PC-3 (cell line): ENCODE measurements around the gene SLC39A11. TPM values are rescaled to one million over a fixed set of nuclear protein-coding genes. Genes with fewer than 3 reads are reported as not detected.

ENCODE experiments used
- ATAC-seq: fragments of 200-7000 bp; cut with Tn5 transposase; 2 replicates; pipeline ENCODE4 v1.9.1; 2020; ENCODE audit warnings: mild to moderate bottlenecking, moderate library complexity
- BruUV-seq: library from RNA; stranded (reverse); fragments of 400-500 nt; replicated peaks from 2 replicates; lab custom pipeline; 2021; lab: Mats Ljungman, UMichigan
- CTCF ChIA-PET: fragments of 300-600 bp; sonication (Branson Sonifier 250); formaldehyde crosslinking; loops from one replicate; lab custom pipeline; 2022; ENCODE audit warnings: antibody characterized with exemption; lab: Charles Lee
- POLR2A ChIA-PET: fragments of 300-600 bp; sonication (Branson Sonifier 250); formaldehyde crosslinking; loops from one replicate; lab custom pipeline; 2022; ENCODE audit warnings: antibody characterized with exemption; ENCODE audit not compliant: unreplicated experiment; lab: Charles Lee
- DNase-seq: peaks from one replicate; pipeline ENCODE4 v3.0.0-alpha.2; 2015
- H2AFZ ChIP-seq: fragments of 300-600 bp; sonication (generic); 2 replicates; pipeline ENCODE4 v1.6.0; 2016; ENCODE audit warnings: antibody characterized with exemption, low read length
- H3F3A ChIP-seq: fragments of 300-600 bp; sonication (generic); one replicate; pipeline ENCODE4 v1.6.0; 2017; ENCODE audit warnings: antibody characterized with exemption, low read length, control low read depth, mild to moderate bottlenecking; ENCODE audit not compliant: unreplicated experiment
- H3K27ac ChIP-seq: fragments of 300-600 bp; sonication (generic); 2 replicates; pipeline ENCODE4 v1.5.1; 2016; ENCODE audit warnings: mild to moderate bottlenecking, low read length
- H3K27me3 ChIP-seq: fragments of 300-600 bp; sonication (generic); 2 replicates; pipeline ENCODE4 v1.6.1; 2016; ENCODE audit warnings: low read length, mixed read lengths
- H3K36me3 ChIP-seq: fragments of 300-600 bp; sonication (generic); 2 replicates; pipeline ENCODE4 v1.6.1; 2016; ENCODE audit warnings: low read depth, mixed run types, low read length, mixed read lengths
- H3K4me1 ChIP-seq: fragments of 300-600 bp; sonication (generic); 2 replicates; pipeline ENCODE4 v1.5.1; 2016; ENCODE audit warnings: low read length; ENCODE audit not compliant: insufficient read depth
- H3K4me2 ChIP-seq: fragments of 300-600 bp; sonication (generic); 2 replicates; pipeline ENCODE4 v1.6.0; 2016; ENCODE audit warnings: low read length
- H3K4me3 ChIP-seq: fragments of 300-600 bp; sonication (generic); 2 replicates; pipeline ENCODE4 v1.5.1; 2016; ENCODE audit warnings: mild to moderate bottlenecking, low read length, mixed read lengths
- H3K79me2 ChIP-seq: fragments of 300-600 bp; sonication (generic); 2 replicates; pipeline ENCODE4 v1.6.1; 2017; ENCODE audit warnings: low read length, mixed read lengths
- H3K9ac ChIP-seq: fragments of 300-600 bp; sonication (generic); 2 replicates; pipeline ENCODE4 v1.6.0; 2016; ENCODE audit warnings: mild to moderate bottlenecking, low read length
- H3K9me2 ChIP-seq: fragments of 300-600 bp; sonication (generic); replicated peaks from 2 replicates; pipeline ENCODE4 v1.6.1; 2016; ENCODE audit warnings: mixed run types, low read length, mixed read lengths
- H3K9me3 ChIP-seq: fragments of 300-600 bp; sonication (generic); 2 replicates; pipeline ENCODE4 v1.6.1; 2016; ENCODE audit warnings: low read length, mixed read lengths
- H4K20me1 ChIP-seq: fragments of 300-600 bp; sonication (generic); 2 replicates; pipeline ENCODE4 v1.6.1; 2016; ENCODE audit warnings: low read length, mixed read lengths
- CTCF ChIP-seq: fragments of 300-600 bp; sonication (generic); conservative IDR thresholded peaks from 2 replicates; pipeline ENCODE4 v1.5.1; 2017; ENCODE audit warnings: antibody characterized with exemption, low read depth, mild to moderate bottlenecking, low read length
- EZH2 ChIP-seq: fragments of 300-600 bp; sonication (generic); IDR thresholded peaks from one replicate; pipeline ENCODE4 v1.6.1; 2017; ENCODE audit warnings: antibody characterized with exemption, mild to moderate bottlenecking, low read length; ENCODE audit not compliant: unreplicated experiment
- EZH2phosphoT487 ChIP-seq: fragments of 300-600 bp; sonication (generic); IDR thresholded peaks from 2 replicates; pipeline ENCODE4 v1.6.1; 2018; ENCODE audit warnings: mild to moderate bottlenecking, antibody characterized with exemption, low read length, borderline replicate concordance
- intact Hi-C: fragments of 100-400 bp; cut with micrococcal nuclease; formaldehyde crosslinking; loops from 2 replicates; pipeline ENCODE4 v1.9.0; 2023
- total RNA-seq: library from RNA; depleted of rRNA; stranded (reverse); fragments of >200 nt; gene quantifications from 2 replicates; pipeline ENCODE4 v1.2.3, GENCODE V29; 2014

Gene SLC39A11
- total RNA-seq, 1 experiment from 2014 or later = 37.7 TPM

- no peaks in the 10 kb centered on the region for H3K9me2 ChIP-seq
- no peaks in the 10 kb centered on the region for H3K9me3 ChIP-seq
- no peak overlapping the region for H3K9ac ChIP-seq
- no peak overlapping the region for H3K27ac ChIP-seq
- no peak for ATAC-seq
- H3K79me2 ChIP-seq = no peaks in the 10 kb centered on the region
- no peaks in the 10 kb centered on the region for H3F3A ChIP-seq
- H3K4me1 ChIP-seq = no peaks in the 10 kb centered on the region
- POLR2A ChIA-PET = no interaction called here
- TF ChIP-seq EZH2phosphoT487 (no peak), CTCF (no peak), EZH2 (no peak)
- no peak overlapping the region for H3K4me3 ChIP-seq
- CTCF ChIA-PET = no interaction called here
- H3K27me3 ChIP-seq = no peaks in the 10 kb centered on the region
- H3K36me3 ChIP-seq = 0 out of 2 replicates have a peak, but pooled peaks cover 7% of the 10 kb centered on the region
- BruUV-seq = no TSS peak
- no peak overlapping the region for H3K4me2 ChIP-seq
- no peak for DNase-seq
- intact Hi-C loops = no loop called here
- H4K20me1 ChIP-seq = no peaks in the 10 kb centered on the region
- no peak overlapping the region for H2AFZ ChIP-seq
Measured at GRCh38 chr17:73021771-73022170, 70.7 kb downstream of the SLC39A11 start.

GRCh38 chr17:73020110-73020509 is 72.4 kb downstream of the SLC39A11 start:
- DNase-seq (no peak), ATAC-seq (no peak)
- intact Hi-C loops = no loop called here
- Histone ChIP-seq H2AFZ (no peak overlapping the region), H3K36me3 (0 out of 2 replicates have a peak, but pooled peaks cover 7% of the 10 kb centered on the region), H3F3A (no peaks in the 10 kb centered on the region), H3K27ac (no peak overlapping the region), H3K9me2 (no peaks in the 10 kb centered on the region), H4K20me1 (no peaks in the 10 kb centered on the region), H3K79me2 (no peaks in the 10 kb centered on the region), H3K4me1 (no peaks in the 10 kb centered on the region), H3K4me2 (no peak overlapping the region), H3K9me3 (no peaks in the 10 kb centered on the region), H3K27me3 (no peaks in the 10 kb centered on the region), H3K9ac (no peak overlapping the region), H3K4me3 (no peak overlapping the region)
- no TSS peak for BruUV-seq
- POLR2A ChIA-PET = no interaction called here
- CTCF ChIA-PET = no interaction called here
- TF ChIP-seq EZH2 = no peak
- no peak for TF ChIP-seq CTCF
- no peak for TF ChIP-seq EZH2phosphoT487

- no peaks in the 10 kb centered on the region for H3K9me3 ChIP-seq
- H3F3A ChIP-seq = no peaks in the 10 kb centered on the region
- DNase-seq = no peak
- H3K4me3 ChIP-seq = no peak overlapping the region
- no peak overlapping the region for H3K9ac ChIP-seq
- no peak for ATAC-seq
- 0 out of 2 replicates have a peak, but pooled peaks cover 3% of the 10 kb centered on the region for H3K4me1 ChIP-seq
- ChIA-PET POLR2A (no interaction called here), CTCF (no interaction called here)
- no peak overlapping the region for H3K27ac ChIP-seq
- H3K9me2 ChIP-seq = no peaks in the 10 kb centered on the region
- no TSS peak for BruUV-seq
- no peak for TF ChIP-seq EZH2phosphoT487
- TF ChIP-seq EZH2 = no peak
- TF ChIP-seq CTCF = no peak
- H4K20me1 ChIP-seq = no peaks in the 10 kb centered on the region
- H3K79me2 ChIP-seq = no peaks in the 10 kb centered on the region
- no peak overlapping the region for H2AFZ ChIP-seq
- H3K4me2 ChIP-seq = no peak overlapping the region
- intact Hi-C loops = no loop called here
- 0 out of 2 replicates have a peak, but pooled peaks cover 7% of the 10 kb centered on the region for H3K36me3 ChIP-seq
- no peaks in the 10 kb centered on the region for H3K27me3 ChIP-seq
Measured at GRCh38 chr17:73018599-73018998, 73.9 kb downstream of the SLC39A11 start.
